ENCODE data around the gene C1RL.

The C1RL gene

DNA sequence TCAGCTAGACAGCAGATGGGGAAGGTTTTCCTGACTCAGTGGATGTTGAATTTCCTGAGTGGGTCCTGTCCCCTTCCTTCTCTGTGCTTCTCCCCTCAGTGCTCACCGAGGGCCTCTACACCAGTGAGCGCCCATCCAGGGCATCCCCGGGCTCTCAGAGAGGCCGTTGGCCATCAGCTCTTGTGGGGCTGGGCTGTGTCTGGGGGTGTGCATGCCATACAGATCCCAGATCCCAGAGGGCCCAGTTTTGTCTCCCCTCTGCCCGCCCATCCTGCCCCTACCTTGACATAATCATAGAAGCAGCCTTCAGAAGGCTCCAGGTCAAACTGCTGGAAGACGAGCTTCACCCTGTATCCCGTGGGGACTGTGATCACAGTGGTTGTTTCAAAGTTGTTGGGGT, 17.8 kb downstream of the C1RL start:
- no peak overlapping the region for H3K9ac ChIP-seq (ENCODE audit: low read depth, low read length)

DNA sequence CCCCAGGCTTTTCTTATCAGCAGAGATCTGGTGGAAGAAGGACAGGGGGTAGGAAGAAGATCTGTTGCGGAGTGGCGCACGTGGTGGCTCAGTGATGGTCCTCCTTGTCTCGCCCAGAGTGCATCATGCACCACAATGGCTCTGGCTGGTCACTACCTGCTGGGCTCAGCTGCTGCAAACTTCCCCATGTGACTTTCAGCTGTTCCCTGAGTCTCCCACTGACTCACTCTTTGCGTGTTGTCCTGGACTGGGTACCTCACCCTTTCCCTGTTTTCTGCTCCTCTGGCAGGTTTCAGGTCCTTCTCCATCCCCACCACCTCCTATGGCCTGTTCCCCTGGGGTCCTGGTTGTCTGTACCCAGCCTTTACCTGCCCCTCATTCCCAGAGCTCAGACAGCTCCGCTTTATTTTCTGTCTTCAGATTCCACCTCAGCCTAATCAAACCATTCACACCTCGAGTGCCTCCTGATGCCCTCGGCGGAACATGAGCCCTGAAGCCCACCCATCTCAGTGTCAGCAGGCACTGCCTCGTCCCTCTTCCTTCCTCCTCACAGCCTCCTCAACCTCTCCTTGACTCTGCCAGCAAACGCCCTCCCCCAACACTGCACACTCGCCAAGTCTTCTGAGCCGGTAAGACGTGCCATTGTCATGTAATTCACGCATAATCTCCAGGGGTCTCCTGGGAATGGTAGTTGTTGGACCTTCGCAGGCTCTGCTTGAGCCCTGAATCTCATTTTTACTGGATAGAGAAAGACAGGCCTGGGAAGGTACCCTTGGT, 18.6 kb downstream of the C1RL start:
- no peak overlapping the region for H3K27ac ChIP-seq (ENCODE audit: low read depth, low read length)
- no peak overlapping the region for H3K4me3 ChIP-seq (ENCODE audit: low read depth, low read length)

More for the DNA sequence above, 17.8 kb downstream of the C1RL start:
- Histone ChIP-seq H3K27ac (ENCODE audit: low read depth, low read length) (no peak overlapping the region), H3K9me3 (ENCODE audit: control insufficient read depth, insufficient read depth, low read length) (no peaks in the 10 kb centered on the region), H3K4me3 (ENCODE audit: low read depth, low read length) (no peak overlapping the region), H3K4me1 (ENCODE audit: control insufficient read depth, insufficient read depth, low read length) (peaks cover 11% of the 10 kb centered on the region), H3K36me3 (ENCODE audit: control insufficient read depth, insufficient read depth, low read length) (no peaks in the 10 kb centered on the region), H3K27me3 (ENCODE audit: control insufficient read depth, insufficient read depth, low read length) (no peaks in the 10 kb centered on the region; the same call in 1 of the 2 replicates)

DNA sequence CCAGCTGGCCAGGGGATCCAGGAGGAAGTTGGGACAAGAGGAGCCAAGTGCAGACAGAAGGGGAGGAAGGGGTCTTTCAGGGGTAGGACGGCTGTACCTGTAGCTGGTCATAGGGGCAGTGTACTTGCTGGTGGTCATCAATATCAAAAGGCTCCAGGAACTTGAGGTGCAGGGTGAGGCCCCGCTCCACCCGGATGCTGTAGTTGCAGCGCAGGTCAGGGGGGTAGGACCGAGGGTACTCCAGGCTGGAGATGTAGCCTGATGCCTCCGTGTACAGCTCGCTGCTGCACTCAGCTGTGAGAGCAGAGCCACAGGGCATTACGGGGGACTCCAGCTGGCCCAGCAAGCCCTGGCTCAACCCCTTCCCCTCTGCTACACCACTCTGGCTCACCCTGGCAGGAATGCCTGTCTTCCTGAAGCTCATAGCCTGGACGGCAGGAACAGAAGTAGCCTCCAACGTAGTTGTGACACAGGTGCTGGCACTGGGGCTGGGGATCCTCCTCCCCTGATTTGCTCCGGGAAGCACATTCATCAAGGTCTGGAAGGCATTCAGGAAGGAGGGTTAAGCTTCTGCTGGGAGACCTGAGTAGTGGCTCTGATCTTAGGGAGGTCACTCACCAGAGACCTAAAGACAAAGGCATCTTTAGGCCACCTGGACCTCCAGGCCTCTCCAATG, 19.7 kb downstream of the C1RL start:
- H3K27ac ChIP-seq (ENCODE audit: low read depth, low read length), result no peak overlapping the region
- H3K9ac ChIP-seq (ENCODE audit: low read depth, low read length), result no peak overlapping the region
- no peak overlapping the region for H3K4me3 ChIP-seq (ENCODE audit: low read depth, low read length)
- no peaks in the 10 kb centered on the region; the same call in 1 of the 2 replicates for H3K9me3 ChIP-seq (ENCODE audit: control insufficient read depth, insufficient read depth, low read length)
- H3K4me1 ChIP-seq (ENCODE audit: control insufficient read depth, insufficient read depth, low read length), result peaks cover 11% of the 10 kb centered on the region
- H3K36me3 ChIP-seq (ENCODE audit: control insufficient read depth, insufficient read depth, low read length), result no peaks in the 10 kb centered on the region
- no peaks in the 10 kb centered on the region; the same call in 1 of the 2 replicates for H3K27me3 ChIP-seq (ENCODE audit: control insufficient read depth, insufficient read depth, low read length)

More for the DNA sequence above, 18.6 kb downstream of the C1RL start:
- Histone ChIP-seq H3K4me1 (ENCODE audit: control insufficient read depth, insufficient read depth, low read length) (peaks cover 11% of the 10 kb centered on the region), H3K27me3 (ENCODE audit: control insufficient read depth, insufficient read depth, low read length) (no peaks in the 10 kb centered on the region; the same call in 1 of the 2 replicates), H3K9ac (ENCODE audit: low read depth, low read length) (no peak overlapping the region), H3K9me3 (ENCODE audit: control insufficient read depth, insufficient read depth, low read length) (no peaks in the 10 kb centered on the region; the same call in 1 of the 2 replicates), H3K36me3 (ENCODE audit: control insufficient read depth, insufficient read depth, low read length) (no peaks in the 10 kb centered on the region)

DNA sequence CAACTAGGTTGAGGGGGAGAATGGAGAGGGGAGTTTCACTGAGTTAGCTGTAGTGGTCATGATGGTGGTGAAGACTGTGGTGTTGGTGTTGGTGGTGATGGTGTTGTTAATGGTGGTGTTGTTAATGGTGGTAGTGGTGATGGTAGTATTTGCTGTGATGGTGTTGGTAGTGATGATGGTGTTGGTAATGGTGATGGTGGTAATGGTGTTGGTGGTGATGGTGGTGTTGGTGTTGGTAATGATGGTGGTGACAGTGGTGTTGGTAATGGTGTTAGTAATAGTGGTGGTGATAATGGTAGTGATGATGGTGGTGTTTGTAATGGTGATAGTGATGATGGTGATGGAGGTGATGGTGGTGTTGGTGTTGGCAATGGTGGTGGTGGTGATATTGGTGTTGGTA, 25.9 kb downstream of the C1RL start:
- Histone ChIP-seq H3K27ac (ENCODE audit: low read depth, low read length) (no peak overlapping the region), H3K36me3 (ENCODE audit: control insufficient read depth, insufficient read depth, low read length) (0 out of 2 replicates have a peak, but pooled peaks cover 5% of the 10 kb centered on the region), H3K9ac (ENCODE audit: low read depth, low read length) (no peak overlapping the region), H3K9me3 (ENCODE audit: control insufficient read depth, insufficient read depth, low read length) (no peaks in the 10 kb centered on the region; the same call in 1 of the 2 replicates), H3K4me1 (ENCODE audit: control insufficient read depth, insufficient read depth, low read length) (no peaks in the 10 kb centered on the region), H3K27me3 (ENCODE audit: control insufficient read depth, insufficient read depth, low read length) (no peaks in the 10 kb centered on the region), H3K4me3 (ENCODE audit: low read depth, low read length) (no peak overlapping the region)

DNA sequence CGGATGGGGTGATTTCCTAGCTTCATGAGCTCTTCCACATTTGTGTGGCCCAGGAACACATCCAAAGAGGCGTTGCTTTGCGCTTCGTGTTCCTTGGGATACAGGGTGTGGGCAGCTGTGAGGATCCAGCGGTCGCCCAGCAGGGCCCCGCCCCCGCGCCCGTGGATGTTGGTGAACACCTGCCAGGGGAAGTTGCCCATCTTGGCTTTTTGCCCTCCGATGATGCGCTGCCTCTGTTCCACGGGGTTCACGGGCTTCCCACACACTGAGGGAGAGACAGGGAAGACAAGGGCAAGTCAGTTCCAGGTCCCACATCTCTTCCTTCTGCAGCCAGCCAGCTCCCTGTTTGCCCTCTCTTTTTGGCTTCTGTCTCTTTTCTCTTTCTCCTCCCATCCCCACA, 28.0 kb downstream of the C1RL start:
- H3K36me3 ChIP-seq (ENCODE audit: control insufficient read depth, insufficient read depth, low read length), result 0 out of 2 replicates have a peak, but pooled peaks cover 5% of the 10 kb centered on the region
- H3K27me3 ChIP-seq (ENCODE audit: control insufficient read depth, insufficient read depth, low read length), result no peaks in the 10 kb centered on the region
- no peak overlapping the region for H3K27ac ChIP-seq (ENCODE audit: low read depth, low read length)
- no peaks in the 10 kb centered on the region; the same call in 1 of the 2 replicates for H3K9me3 ChIP-seq (ENCODE audit: control insufficient read depth, insufficient read depth, low read length)
- H3K9ac ChIP-seq (ENCODE audit: low read depth, low read length), result no peak overlapping the region
- no peak overlapping the region for H3K4me3 ChIP-seq (ENCODE audit: low read depth, low read length)
- H3K4me1 ChIP-seq (ENCODE audit: control insufficient read depth, insufficient read depth, low read length), result no peaks in the 10 kb centered on the region

DNA sequence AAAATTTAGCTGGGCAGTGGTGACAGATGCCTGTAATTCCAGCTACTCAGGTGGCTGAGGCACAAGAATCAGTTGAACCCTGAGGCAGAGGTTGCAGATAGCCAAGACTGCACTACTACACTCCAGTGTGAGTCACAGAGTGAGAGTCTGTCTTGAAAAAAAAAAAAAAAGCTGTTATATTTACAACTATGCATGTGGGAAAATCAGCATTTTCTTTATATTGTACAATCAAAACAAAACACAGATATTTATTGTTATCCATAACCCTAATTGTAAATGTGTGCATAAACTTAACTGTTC, 29.2 kb downstream of the C1RL start:
- Histone ChIP-seq H3K27me3 (ENCODE audit: control insufficient read depth, insufficient read depth, low read length) (no peaks in the 10 kb centered on the region), H3K4me3 (ENCODE audit: low read depth, low read length) (no peak overlapping the region), H3K9ac (ENCODE audit: low read depth, low read length) (no peak overlapping the region), H3K4me1 (ENCODE audit: control insufficient read depth, insufficient read depth, low read length) (no peaks in the 10 kb centered on the region), H3K27ac (ENCODE audit: low read depth, low read length) (no peak overlapping the region), H3K9me3 (ENCODE audit: control insufficient read depth, insufficient read depth, low read length) (no peaks in the 10 kb centered on the region), H3K36me3 (ENCODE audit: control insufficient read depth, insufficient read depth, low read length) (0 out of 2 replicates have a peak, but pooled peaks cover 5% of the 10 kb centered on the region)

DNA sequence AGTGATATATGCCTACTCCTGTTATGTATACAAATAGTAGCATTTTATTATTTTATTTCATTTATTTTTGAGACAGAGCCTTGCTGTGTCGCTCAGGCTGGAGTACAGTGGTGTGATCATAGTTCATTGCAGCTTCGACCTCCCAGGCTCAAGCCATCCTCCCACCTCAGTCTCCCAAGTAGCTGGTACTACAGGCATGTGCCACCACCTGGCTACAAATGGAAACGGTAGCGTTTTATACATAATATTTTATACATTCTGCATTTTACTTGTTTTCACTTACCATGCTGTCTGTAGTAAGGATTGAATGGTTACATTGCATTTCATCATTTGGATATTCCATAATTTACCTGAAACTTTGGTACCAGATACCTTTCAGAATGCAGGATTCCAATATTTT, 30.9 kb downstream of the C1RL start:
- Histone ChIP-seq H3K4me3 (ENCODE audit: low read depth, low read length) (no peak overlapping the region), H3K27ac (ENCODE audit: low read depth, low read length) (no peak overlapping the region), H3K27me3 (ENCODE audit: control insufficient read depth, insufficient read depth, low read length) (no peaks in the 10 kb centered on the region), H3K36me3 (ENCODE audit: control insufficient read depth, insufficient read depth, low read length) (0 out of 2 replicates have a peak, but pooled peaks cover 2% of the 10 kb centered on the region), H3K4me1 (ENCODE audit: control insufficient read depth, insufficient read depth, low read length) (no peaks in the 10 kb centered on the region), H3K9me3 (ENCODE audit: control insufficient read depth, insufficient read depth, low read length) (no peaks in the 10 kb centered on the region), H3K9ac (ENCODE audit: low read depth, low read length) (no peak overlapping the region)

DNA sequence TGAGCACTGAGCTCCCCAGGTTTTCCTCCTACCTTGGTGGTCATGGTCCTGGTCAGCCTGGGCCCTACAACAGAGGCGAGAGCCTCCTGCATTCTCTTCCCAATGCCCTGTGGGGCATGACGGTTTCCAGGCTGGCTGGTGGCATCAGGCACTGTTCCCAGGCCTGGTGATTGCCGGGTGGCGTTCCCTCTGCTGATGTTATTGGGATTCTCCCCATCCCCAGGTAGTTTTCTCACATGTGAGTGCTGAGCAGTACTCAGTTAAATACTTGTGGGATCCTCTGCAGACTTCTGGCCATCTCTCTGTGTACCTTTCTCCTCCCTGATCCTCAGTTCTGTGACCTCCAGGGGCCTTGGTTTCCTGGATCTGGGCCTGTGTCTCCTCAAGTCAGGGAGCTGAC, 32.5 kb downstream of the C1RL start:
- H3K9me3 ChIP-seq (ENCODE audit: control insufficient read depth, insufficient read depth, low read length), result no peaks in the 10 kb centered on the region
- H3K9ac ChIP-seq (ENCODE audit: low read depth, low read length), result no peak overlapping the region
- no peaks in the 10 kb centered on the region for H3K4me1 ChIP-seq (ENCODE audit: control insufficient read depth, insufficient read depth, low read length)
- H3K27me3 ChIP-seq (ENCODE audit: control insufficient read depth, insufficient read depth, low read length), result no peaks in the 10 kb centered on the region
- no peak overlapping the region for H3K27ac ChIP-seq (ENCODE audit: low read depth, low read length)
- no peak overlapping the region for H3K4me3 ChIP-seq (ENCODE audit: low read depth, low read length)
- no peaks in the 10 kb centered on the region for H3K36me3 ChIP-seq (ENCODE audit: control insufficient read depth, insufficient read depth, low read length)

DNA sequence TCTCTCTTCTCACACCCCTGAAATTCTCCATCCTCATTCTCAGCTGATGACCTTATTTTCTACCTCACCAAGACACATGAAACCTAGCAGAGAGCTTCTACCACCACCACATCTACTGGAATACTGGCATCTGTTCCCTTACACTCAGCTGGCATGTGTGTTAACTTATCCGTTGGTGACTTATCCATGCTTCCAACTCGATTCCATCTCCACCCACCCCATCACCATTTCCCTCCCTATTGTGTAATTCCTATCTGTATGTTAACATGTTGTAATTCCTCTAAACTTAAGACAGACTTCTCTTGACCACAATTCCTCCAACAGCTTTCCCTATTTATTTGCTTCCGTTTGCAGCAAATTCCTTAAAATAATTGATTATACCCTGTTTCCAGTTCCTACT, 33.1 kb downstream of the C1RL start:
- Histone ChIP-seq H3K27ac (ENCODE audit: low read depth, low read length) (no peak overlapping the region), H3K27me3 (ENCODE audit: control insufficient read depth, insufficient read depth, low read length) (no peaks in the 10 kb centered on the region), H3K9me3 (ENCODE audit: control insufficient read depth, insufficient read depth, low read length) (no peaks in the 10 kb centered on the region), H3K4me1 (ENCODE audit: control insufficient read depth, insufficient read depth, low read length) (no peaks in the 10 kb centered on the region), H3K36me3 (ENCODE audit: control insufficient read depth, insufficient read depth, low read length) (no peaks in the 10 kb centered on the region), H3K4me3 (ENCODE audit: low read depth, low read length) (no peak overlapping the region), H3K9ac (ENCODE audit: low read depth, low read length) (no peak overlapping the region)

DNA sequence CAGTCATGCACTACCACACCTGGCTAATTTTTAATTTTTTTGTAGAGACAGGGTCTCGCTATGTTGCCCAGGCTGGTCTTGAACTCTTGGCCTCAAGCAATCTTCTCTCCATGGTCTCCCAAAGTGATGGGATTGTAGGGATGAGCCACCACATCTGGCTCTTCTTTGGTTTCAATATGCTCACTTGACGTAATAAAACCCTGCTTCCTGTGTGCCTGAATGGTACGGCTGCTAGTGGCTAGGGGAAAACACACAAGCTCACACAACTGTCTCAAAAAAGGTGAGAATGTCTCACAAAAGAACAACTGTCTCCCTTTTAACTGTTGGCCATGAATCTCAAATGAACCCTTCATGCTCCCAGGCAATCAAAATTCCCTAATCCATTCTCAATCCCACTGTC, 33.5 kb downstream of the C1RL start:
- Histone ChIP-seq H3K9ac (ENCODE audit: low read depth, low read length) (no peak overlapping the region), H3K9me3 (ENCODE audit: control insufficient read depth, insufficient read depth, low read length) (no peaks in the 10 kb centered on the region), H3K36me3 (ENCODE audit: control insufficient read depth, insufficient read depth, low read length) (no peaks in the 10 kb centered on the region), H3K4me1 (ENCODE audit: control insufficient read depth, insufficient read depth, low read length) (no peaks in the 10 kb centered on the region), H3K27me3 (ENCODE audit: control insufficient read depth, insufficient read depth, low read length) (no peaks in the 10 kb centered on the region), H3K4me3 (ENCODE audit: low read depth, low read length) (no peak overlapping the region), H3K27ac (ENCODE audit: low read depth, low read length) (no peak overlapping the region)

DNA sequence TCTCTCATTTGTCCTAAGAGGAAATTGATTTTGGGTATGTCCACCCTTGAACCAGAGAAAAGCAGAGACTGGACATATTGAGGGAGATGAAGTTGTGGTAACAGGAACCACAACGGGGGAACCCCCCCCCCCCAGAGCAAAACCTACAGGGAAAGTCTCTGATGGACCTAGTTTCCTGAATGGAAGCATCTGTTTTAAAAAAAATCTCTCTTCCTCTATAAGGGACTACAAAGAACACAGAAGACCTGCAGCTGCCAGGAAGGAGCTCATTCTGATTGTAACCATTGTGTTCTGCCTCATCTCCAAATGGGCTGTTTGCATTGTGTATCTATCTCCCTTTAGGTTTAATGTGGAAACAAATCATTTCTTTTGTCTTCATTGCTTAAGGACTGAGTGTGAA, 35.1 kb downstream of the C1RL start:
- Histone ChIP-seq H3K9me3 (ENCODE audit: control insufficient read depth, insufficient read depth, low read length) (no peaks in the 10 kb centered on the region), H3K27me3 (ENCODE audit: control insufficient read depth, insufficient read depth, low read length) (no peaks in the 10 kb centered on the region), H3K9ac (ENCODE audit: low read depth, low read length) (no peak overlapping the region), H3K27ac (ENCODE audit: low read depth, low read length) (no peak overlapping the region), H3K36me3 (ENCODE audit: control insufficient read depth, insufficient read depth, low read length) (no peaks in the 10 kb centered on the region), H3K4me3 (ENCODE audit: low read depth, low read length) (no peak overlapping the region), H3K4me1 (ENCODE audit: control insufficient read depth, insufficient read depth, low read length) (no peaks in the 10 kb centered on the region)

Measured in HUES48 (cell line).